Neuron (in vitro differentiated cells): ENCODE measurements around the gene DRAXIN.

Experiments
- H2AFZ ChIP-seq: one replicate; pipeline ENCODE4 v1.6.1; 2013; ENCODE audit warnings: low read depth, mild to moderate bottlenecking, inconsistent platforms, low read length, moderate library complexity
- H3K27me3 ChIP-seq: one replicate; pipeline ENCODE4 v1.6.1; 2013; ENCODE audit warnings: low read length; ENCODE audit not compliant: insufficient read depth
- H3K36me3 ChIP-seq: one replicate; pipeline ENCODE4 v1.6.1; 2013; ENCODE audit warnings: low read length; ENCODE audit not compliant: insufficient read depth
- H3K4me1 ChIP-seq: one replicate; pipeline ENCODE4 v1.6.1; 2013; ENCODE audit warnings: low read length; ENCODE audit not compliant: insufficient read depth
- H3K4me3 ChIP-seq: 2 replicates; pipeline ENCODE4 v1.5.1; 2013; ENCODE audit warnings: mild to moderate bottlenecking, low read length, moderate library complexity
- H3K9me3 ChIP-seq: one replicate; pipeline ENCODE4 v1.6.1; 2013; ENCODE audit warnings: low read length

Gene DRAXIN

GRCh38 chr1:11650331-11650991 lies 41.0 kb upstream of the DRAXIN start:
- H2AFZ ChIP-seq = no peak overlapping the region
- no peak overlapping the region for H3K4me3 ChIP-seq
- peaks cover 4% of the 10 kb centered on the region for H3K4me1 ChIP-seq
- H3K9me3 ChIP-seq = no peaks in the 10 kb centered on the region
- peaks cover 55% of the 10 kb centered on the region for H3K27me3 ChIP-seq
- H3K36me3 ChIP-seq = no peaks in the 10 kb centered on the region

DNA sequence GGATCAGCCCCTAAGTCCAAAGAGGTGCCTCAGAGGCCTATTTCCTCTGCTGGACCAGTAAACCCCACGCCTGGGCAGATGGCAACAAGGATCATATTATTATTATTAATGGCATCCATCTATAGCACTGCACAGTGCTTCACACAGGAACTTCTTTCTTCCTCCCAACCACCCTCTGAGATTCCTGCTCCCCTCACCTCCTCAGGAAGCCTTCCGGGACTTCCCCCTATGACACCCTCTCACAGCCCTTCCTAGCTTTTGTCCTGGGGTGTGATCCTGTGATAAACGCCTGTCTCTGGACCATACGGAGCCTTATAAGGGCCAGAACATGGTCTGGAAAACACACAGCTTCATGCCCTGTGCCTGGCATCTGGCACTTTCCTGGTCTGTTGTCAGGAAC lies 40.5 kb upstream of the DRAXIN start:
- H3K9me3 ChIP-seq = no peaks in the 10 kb centered on the region
- H3K4me3 ChIP-seq = no peak overlapping the region
- peaks cover 7% of the 10 kb centered on the region for H3K4me1 ChIP-seq
- no peaks in the 10 kb centered on the region for H3K36me3 ChIP-seq
- no peak overlapping the region for H2AFZ ChIP-seq
- H3K27me3 ChIP-seq = peaks cover 55% of the 10 kb centered on the region

GRCh38 chr1:11652203-11652780 lies 39.2 kb upstream of the DRAXIN start:
- no peak overlapping the region for H2AFZ ChIP-seq
- no peaks in the 10 kb centered on the region for H3K9me3 ChIP-seq
- H3K4me1 ChIP-seq = peaks cover 7% of the 10 kb centered on the region
- no peak overlapping the region for H3K4me3 ChIP-seq
- peaks cover 51% of the 10 kb centered on the region for H3K27me3 ChIP-seq
- H3K36me3 ChIP-seq = peaks cover 7% of the 10 kb centered on the region

GRCh38 chr1:11653101-11653860 lies 38.2 kb upstream of the DRAXIN start:
- Histone ChIP-seq H3K4me3 (no peak overlapping the region), H3K9me3 (no peaks in the 10 kb centered on the region), H3K27me3 (peaks cover 44% of the 10 kb centered on the region), H3K36me3 (peaks cover 7% of the 10 kb centered on the region), H2AFZ (no peak overlapping the region), H3K4me1 (peaks cover 7% of the 10 kb centered on the region)

DNA sequence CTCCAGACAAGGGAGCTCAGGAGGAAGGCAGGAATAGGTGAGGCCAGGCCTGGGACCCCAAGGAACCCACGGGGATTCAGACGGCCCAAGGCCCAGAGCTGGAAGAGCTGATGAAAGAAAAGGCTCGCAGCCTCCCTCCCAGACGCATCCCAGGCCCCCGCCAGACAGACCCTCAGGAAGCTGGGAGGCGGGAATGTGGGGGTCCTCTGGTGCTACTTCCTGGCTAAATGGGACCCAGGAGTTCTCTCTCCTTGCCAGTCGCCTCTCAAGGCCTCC lies 37.7 kb upstream of the DRAXIN start:
- Histone ChIP-seq H3K4me1 (peaks cover 7% of the 10 kb centered on the region), H3K36me3 (peaks cover 11% of the 10 kb centered on the region), H3K27me3 (peaks cover 41% of the 10 kb centered on the region), H2AFZ (no peak overlapping the region), H3K4me3 (peak overlapping the region; percentile 80), H3K9me3 (no peaks in the 10 kb centered on the region)

- H3K36me3 ChIP-seq = peaks cover 13% of the 10 kb centered on the region
- H3K4me3 ChIP-seq = peak within 1 kb of the TSS; percentile 80
- H3K9me3 ChIP-seq = no peaks in the 10 kb centered on the region
- peaks cover 39% of the 10 kb centered on the region for H3K27me3 ChIP-seq
- peaks cover 7% of the 10 kb centered on the region for H3K4me1 ChIP-seq
- no peak within 1 kb of the TSS for H2AFZ ChIP-seq
These were observed 37.2 kb upstream of the DRAXIN start, which contains the start of the genes FBXO2 and FBXO44 for GRCh38 chr1:11654137-11654938. Gene FBXO2, minus strand, starts transcription at chr1:11654429. Its CDS starts 89 bp downstream, at chr1:11654340. Gene FBXO44, plus strand, starts transcription at chr1:11654877. Its CDS starts 959 bp downstream, at chr1:11655836.

GRCh38 chr1:11654939-11655808 lies 36.3 kb upstream of the DRAXIN start:
- Histone ChIP-seq H3K4me1 (peaks cover 7% of the 10 kb centered on the region), H3K9me3 (no peaks in the 10 kb centered on the region), H3K27me3 (peaks cover 31% of the 10 kb centered on the region), H3K36me3 (peaks cover 13% of the 10 kb centered on the region), H3K4me3 (peak overlapping the region; percentile 80), H2AFZ (no peak overlapping the region)

GRCh38 chr1:11657654-11658053 lies 33.9 kb upstream of the DRAXIN start:
- H3K4me1 ChIP-seq = peaks cover 7% of the 10 kb centered on the region
- H2AFZ ChIP-seq = no peak overlapping the region
- H3K4me3 ChIP-seq = no peak overlapping the region
- peaks cover 13% of the 10 kb centered on the region for H3K36me3 ChIP-seq
- no peaks in the 10 kb centered on the region for H3K9me3 ChIP-seq
- peaks cover 11% of the 10 kb centered on the region for H3K27me3 ChIP-seq

GRCh38 chr1:11658542-11658941 lies 33.0 kb upstream of the DRAXIN start:
- Histone ChIP-seq H2AFZ (no peak overlapping the region), H3K4me1 (peaks cover 7% of the 10 kb centered on the region), H3K4me3 (no peak overlapping the region), H3K27me3 (peaks cover 5% of the 10 kb centered on the region), H3K36me3 (peaks cover 13% of the 10 kb centered on the region), H3K9me3 (no peaks in the 10 kb centered on the region)

DNA sequence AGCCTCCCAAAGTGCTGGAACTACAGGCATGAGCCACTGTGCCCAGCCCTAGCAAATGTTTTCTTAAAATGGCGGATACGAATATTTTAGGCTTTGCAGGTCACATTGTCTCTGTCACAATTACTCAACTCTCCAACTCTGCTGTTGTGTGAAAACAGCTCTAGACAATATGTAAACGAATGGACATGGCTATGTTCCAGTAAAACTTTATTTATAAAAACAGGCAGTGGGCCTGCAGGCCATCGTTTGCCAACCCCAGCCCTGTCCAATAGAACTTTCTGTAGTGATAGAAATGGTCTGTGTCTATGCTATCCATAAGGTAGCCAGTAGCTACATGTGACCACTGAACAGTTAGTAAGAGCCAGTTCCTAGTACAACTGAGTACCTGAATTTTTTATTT lies 31.8 kb upstream of the DRAXIN start:
- H3K4me1 ChIP-seq = peaks cover 7% of the 10 kb centered on the region
- no peak overlapping the region for H2AFZ ChIP-seq
- peaks cover 13% of the 10 kb centered on the region for H3K36me3 ChIP-seq
- H3K9me3 ChIP-seq = no peaks in the 10 kb centered on the region
- no peak overlapping the region for H3K4me3 ChIP-seq
- H3K27me3 ChIP-seq = no peaks in the 10 kb centered on the region

DNA sequence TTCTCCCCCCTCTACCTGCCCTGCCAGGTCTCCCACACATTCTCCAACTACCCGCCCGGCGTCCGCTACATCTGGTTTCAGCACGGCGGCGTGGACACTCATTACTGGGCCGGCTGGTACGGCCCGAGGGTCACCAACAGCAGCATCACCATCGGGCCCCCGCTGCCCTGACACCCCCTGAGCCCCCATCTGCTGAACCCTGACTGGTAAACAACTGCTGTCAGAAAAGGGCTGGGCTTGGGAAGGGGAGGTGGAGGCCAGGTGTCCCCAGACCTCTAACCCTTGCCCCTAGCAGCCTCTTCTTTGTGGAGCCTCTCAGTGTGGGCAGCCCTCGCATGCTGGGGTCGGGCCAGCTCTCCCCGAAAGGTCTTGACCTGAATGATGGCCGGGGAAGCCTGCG lies 30.4 kb upstream of the DRAXIN start:
- H2AFZ ChIP-seq = no peak overlapping the region
- H3K4me1 ChIP-seq = no peaks in the 10 kb centered on the region
- no peak overlapping the region for H3K4me3 ChIP-seq
- H3K9me3 ChIP-seq = no peaks in the 10 kb centered on the region
- no peaks in the 10 kb centered on the region for H3K27me3 ChIP-seq
- H3K36me3 ChIP-seq = peaks cover 13% of the 10 kb centered on the region

- Histone ChIP-seq H3K36me3 (peaks cover 10% of the 10 kb centered on the region), H3K27me3 (no peaks in the 10 kb centered on the region), H3K4me1 (peaks cover 3% of the 10 kb centered on the region), H3K4me3 (no peak overlapping the region), H2AFZ (no peak overlapping the region), H3K9me3 (no peaks in the 10 kb centered on the region)
These were observed 27.0 kb upstream of the DRAXIN start for GRCh38 chr1:11664336-11665065.
